HG02642 (cell line): Measurements from ENCODE around the gene TUBA3C.

Experiments used
- ATAC-seq: cut with Tn5 transposase; IDR thresholded peaks from one replicate; pipeline ENCODE4 v1.9.1; 2021; ENCODE audit warnings: mild to moderate bottlenecking; ENCODE audit not compliant: unreplicated experiment, poor library complexity

The TUBA3C gene

GRCh38 chr13:19169991-19170390, 11.6 kb downstream of the TUBA3C start:
- ATAC-seq = no peak

GRCh38 chr13:19169496-19169895, 12.1 kb downstream of the TUBA3C start:
- ATAC-seq = no peak

GRCh38 chr13:19161308-19161707, 20.3 kb downstream of the TUBA3C start:
- no peak for ATAC-seq

GRCh38 chr13:19159761-19160420, 21.7 kb downstream of the TUBA3C start:
- ATAC-seq = no peak

GRCh38 chr13:19159181-19159580, 22.4 kb downstream of the TUBA3C start:
- no peak for ATAC-seq

- no peak for ATAC-seq
Measured at GRCh38 chr13:19158526-19159174, 23.0 kb downstream of the TUBA3C start.

- no peak for ATAC-seq
Measured at GRCh38 chr13:19158006-19158405, 23.6 kb downstream of the TUBA3C start.

GRCh38 chr13:19157461-19157860, 24.2 kb downstream of the TUBA3C start:
- no peak for ATAC-seq

GRCh38 chr13:19156013-19156825, 25.4 kb downstream of the TUBA3C start:
- ATAC-seq = no peak

GRCh38 chr13:19155321-19155861, 26.2 kb downstream of the TUBA3C start:
- ATAC-seq = no peak

- no peak for ATAC-seq
Measured at GRCh38 chr13:19154843-19155242, 26.8 kb downstream of the TUBA3C start.

- no peak for ATAC-seq
Measured at GRCh38 chr13:19153782-19154450, 27.7 kb downstream of the TUBA3C start.

GRCh38 chr13:19152403-19152802, 29.2 kb downstream of the TUBA3C start:
- ATAC-seq = no peak

GRCh38 chr13:19151581-19152263, 29.9 kb downstream of the TUBA3C start:
- no peak for ATAC-seq

- no peak for ATAC-seq
Measured at GRCh38 chr13:19150712-19151228, 30.9 kb downstream of the TUBA3C start.

- no peak for ATAC-seq
Measured at GRCh38 chr13:19150226-19150625, 31.4 kb downstream of the TUBA3C start.

GRCh38 chr13:19148561-19148960, 33.1 kb downstream of the TUBA3C start:
- no peak for ATAC-seq
